Measurements from ENCODE around the gene FGF14.
"Not testable (repeated sequence)": the region's sequence is repeated elsewhere in the genome, so short reads cannot be mapped to it uniquely, and the experiment has no call there.

FGF14 gene

GRCh38 chr13:101837778-101838177, 564.1 kb downstream of the FGF14 start:
- H3K9me3 Mint-ChIP-seq; H3K4me1 Mint-ChIP-seq (ENCODE audit: low read depth); H3K4me3 Mint-ChIP-seq; H3K36me3 Mint-ChIP-seq (ENCODE audit: low read depth); H3K27ac Mint-ChIP-seq; H3K27me3 Mint-ChIP-seq (ENCODE audit: low read depth): not testable (repeated sequence)

DNA sequence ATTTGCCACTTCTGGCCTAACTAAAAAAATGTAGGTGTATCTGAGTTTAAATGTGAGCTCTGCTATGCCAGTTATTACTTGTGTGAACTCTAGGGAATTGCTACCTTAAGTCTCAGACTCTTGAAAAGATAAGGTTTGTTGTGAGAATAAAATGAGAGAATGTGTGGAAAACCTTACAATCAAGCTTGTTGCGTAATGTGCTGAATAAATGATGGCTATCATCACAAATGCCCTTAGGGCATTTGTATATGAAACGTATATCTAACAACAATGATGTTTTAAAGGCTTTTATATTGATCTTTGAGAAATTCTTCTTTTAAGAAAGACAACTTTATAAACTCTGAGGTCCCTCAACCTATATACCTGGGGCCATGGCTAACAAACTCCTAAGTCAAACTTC, 564.6 kb downstream of the FGF14 start:
- H3K36me3 Mint-ChIP-seq (ENCODE audit: low read depth), result no peaks in the 10 kb centered on the region
- H3K4me1 Mint-ChIP-seq (ENCODE audit: low read depth), result no peaks in the 10 kb centered on the region
- no peak overlapping the region for H3K4me3 Mint-ChIP-seq
- H3K27ac Mint-ChIP-seq, result no peak overlapping the region
- H3K9me3 Mint-ChIP-seq, result no peaks in the 10 kb centered on the region
- no peaks in the 10 kb centered on the region for H3K27me3 Mint-ChIP-seq (ENCODE audit: low read depth)

DNA sequence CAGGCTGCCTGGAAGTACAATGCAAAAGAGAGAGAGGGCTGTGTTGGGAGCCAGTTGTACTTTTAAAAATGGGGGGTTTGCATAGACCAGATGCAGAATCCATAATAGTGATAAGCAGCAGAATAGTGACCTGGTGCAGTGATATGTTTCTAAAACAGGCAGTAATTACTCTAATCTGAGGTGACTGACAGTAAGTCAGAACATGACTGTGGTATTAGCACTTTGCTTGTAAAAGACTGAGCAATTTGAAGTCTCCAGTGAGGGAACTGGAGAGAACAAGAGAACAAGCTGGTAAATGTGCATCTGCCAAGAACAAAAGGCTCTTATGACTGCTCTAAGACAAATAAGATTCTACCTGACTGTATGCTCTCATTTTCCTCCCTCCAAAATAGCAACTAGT, 565.9 kb downstream of the FGF14 start:
- no peak overlapping the region for H3K27ac Mint-ChIP-seq
- H3K36me3 Mint-ChIP-seq (ENCODE audit: low read depth), result no peaks in the 10 kb centered on the region
- no peaks in the 10 kb centered on the region for H3K27me3 Mint-ChIP-seq (ENCODE audit: low read depth)
- no peak overlapping the region for H3K4me3 Mint-ChIP-seq
- H3K9me3 Mint-ChIP-seq, result no peaks in the 10 kb centered on the region
- no peaks in the 10 kb centered on the region for H3K4me1 Mint-ChIP-seq (ENCODE audit: low read depth)

- Mint-ChIP-seq H3K27me3 (ENCODE audit: low read depth) (no peaks in the 10 kb centered on the region), H3K9me3 (no peaks in the 10 kb centered on the region), H3K4me3 (no peak overlapping the region), H3K4me1 (ENCODE audit: low read depth) (no peaks in the 10 kb centered on the region), H3K36me3 (ENCODE audit: low read depth) (no peaks in the 10 kb centered on the region), H3K27ac (no peak overlapping the region)
Measured at GRCh38 chr13:101833671-101834070, 568.2 kb downstream of the FGF14 start.

- no peak overlapping the region for H3K4me3 Mint-ChIP-seq
- H3K4me1 Mint-ChIP-seq (ENCODE audit: low read depth), result no peaks in the 10 kb centered on the region
- no peaks in the 10 kb centered on the region for H3K9me3 Mint-ChIP-seq
- no peak overlapping the region for H3K27ac Mint-ChIP-seq
- H3K36me3 Mint-ChIP-seq (ENCODE audit: low read depth), result no peaks in the 10 kb centered on the region
- no peaks in the 10 kb centered on the region for H3K27me3 Mint-ChIP-seq (ENCODE audit: low read depth)
Measured at GRCh38 chr13:101830035-101830434, 571.8 kb downstream of the FGF14 start.

GRCh38 chr13:101829484-101829883, 572.4 kb downstream of the FGF14 start:
- no peaks in the 10 kb centered on the region for H3K36me3 Mint-ChIP-seq (ENCODE audit: low read depth)
- H3K4me1 Mint-ChIP-seq (ENCODE audit: low read depth), result no peaks in the 10 kb centered on the region
- H3K27ac Mint-ChIP-seq, result no peak overlapping the region
- no peaks in the 10 kb centered on the region for H3K9me3 Mint-ChIP-seq
- no peaks in the 10 kb centered on the region for H3K27me3 Mint-ChIP-seq (ENCODE audit: low read depth)
- H3K4me3 Mint-ChIP-seq, result no peak overlapping the region

GRCh38 chr13:101828119-101828518, 573.7 kb downstream of the FGF14 start:
- H3K4me3 Mint-ChIP-seq, result no peak overlapping the region
- no peaks in the 10 kb centered on the region for H3K9me3 Mint-ChIP-seq
- no peaks in the 10 kb centered on the region for H3K4me1 Mint-ChIP-seq (ENCODE audit: low read depth)
- H3K27ac Mint-ChIP-seq, result no peak overlapping the region
- H3K27me3 Mint-ChIP-seq (ENCODE audit: low read depth), result no peaks in the 10 kb centered on the region
- no peaks in the 10 kb centered on the region for H3K36me3 Mint-ChIP-seq (ENCODE audit: low read depth)

- no peaks in the 10 kb centered on the region for H3K27me3 Mint-ChIP-seq (ENCODE audit: low read depth)
- H3K4me1 Mint-ChIP-seq (ENCODE audit: low read depth), result no peaks in the 10 kb centered on the region
- H3K4me3 Mint-ChIP-seq, result no peak overlapping the region
- no peak overlapping the region for H3K27ac Mint-ChIP-seq
- no peaks in the 10 kb centered on the region for H3K9me3 Mint-ChIP-seq
- no peaks in the 10 kb centered on the region for H3K36me3 Mint-ChIP-seq (ENCODE audit: low read depth)
Measured at GRCh38 chr13:101817898-101818297, 584.0 kb downstream of the FGF14 start.

- Mint-ChIP-seq H3K4me3 (no peak overlapping the region), H3K27ac (no peak overlapping the region), H3K4me1 (ENCODE audit: low read depth) (no peaks in the 10 kb centered on the region), H3K36me3 (ENCODE audit: low read depth) (no peaks in the 10 kb centered on the region), H3K27me3 (ENCODE audit: low read depth) (no peaks in the 10 kb centered on the region), H3K9me3 (no peaks in the 10 kb centered on the region)
Measured at GRCh38 chr13:101811881-101812280, 590.0 kb downstream of the FGF14 start.

DNA sequence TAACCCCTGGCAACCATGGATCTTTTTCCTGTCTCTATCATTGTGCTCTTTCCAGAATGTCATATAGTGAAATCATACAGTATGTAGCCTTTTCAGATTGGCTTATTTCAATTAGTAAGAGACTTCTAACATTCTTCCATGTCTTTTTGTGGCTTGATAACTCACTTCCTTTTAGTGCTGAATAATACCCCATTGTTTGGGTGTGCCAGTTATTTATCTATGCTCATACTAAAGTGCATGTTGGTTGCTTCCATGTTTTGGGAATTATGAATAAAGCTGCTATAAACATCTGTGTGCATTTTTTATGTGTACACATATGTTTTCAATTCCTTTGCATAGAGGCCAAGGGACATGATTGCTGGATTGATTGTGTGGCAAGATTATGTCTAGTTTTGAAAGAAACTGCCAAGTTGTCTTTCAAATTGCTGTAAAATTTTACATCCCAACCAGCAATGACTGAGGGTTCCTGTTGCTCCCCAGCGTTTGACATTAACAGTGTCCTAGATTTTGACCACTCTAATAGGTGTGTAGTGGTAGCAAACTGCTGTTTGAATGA, 590.5 kb downstream of the FGF14 start:
- no peak overlapping the region for H3K4me3 Mint-ChIP-seq
- H3K27me3 Mint-ChIP-seq (ENCODE audit: low read depth), result no peaks in the 10 kb centered on the region
- no peaks in the 10 kb centered on the region for H3K4me1 Mint-ChIP-seq (ENCODE audit: low read depth)
- H3K9me3 Mint-ChIP-seq, result no peaks in the 10 kb centered on the region
- no peak overlapping the region for H3K27ac Mint-ChIP-seq
- no peaks in the 10 kb centered on the region for H3K36me3 Mint-ChIP-seq (ENCODE audit: low read depth)

DNA sequence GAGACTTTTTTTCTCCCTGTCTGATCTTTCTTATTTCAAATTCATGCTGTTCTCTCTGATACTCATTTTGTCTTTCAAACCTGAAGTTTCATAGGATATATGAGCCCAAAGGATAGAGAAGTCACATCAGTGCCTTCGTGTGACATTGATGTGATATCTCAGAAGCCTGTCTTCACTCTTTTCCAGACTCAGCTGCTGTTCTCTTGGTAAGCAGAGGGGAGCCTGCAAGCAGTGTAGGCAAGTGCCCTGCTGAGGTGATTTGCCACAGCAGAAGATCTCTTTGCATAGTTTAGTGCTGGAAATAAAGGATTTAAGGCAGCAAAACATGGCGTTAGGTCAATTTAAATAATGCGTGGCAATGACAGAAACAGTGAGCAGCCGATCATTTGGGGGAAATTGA, 602.7 kb downstream of the FGF14 start:
- Mint-ChIP-seq H3K4me1 (ENCODE audit: low read depth) (no peaks in the 10 kb centered on the region), H3K36me3 (ENCODE audit: low read depth) (no peaks in the 10 kb centered on the region), H3K9me3 (no peaks in the 10 kb centered on the region), H3K27ac (no peak overlapping the region), H3K4me3 (no peak overlapping the region), H3K27me3 (ENCODE audit: low read depth) (no peaks in the 10 kb centered on the region)

DNA sequence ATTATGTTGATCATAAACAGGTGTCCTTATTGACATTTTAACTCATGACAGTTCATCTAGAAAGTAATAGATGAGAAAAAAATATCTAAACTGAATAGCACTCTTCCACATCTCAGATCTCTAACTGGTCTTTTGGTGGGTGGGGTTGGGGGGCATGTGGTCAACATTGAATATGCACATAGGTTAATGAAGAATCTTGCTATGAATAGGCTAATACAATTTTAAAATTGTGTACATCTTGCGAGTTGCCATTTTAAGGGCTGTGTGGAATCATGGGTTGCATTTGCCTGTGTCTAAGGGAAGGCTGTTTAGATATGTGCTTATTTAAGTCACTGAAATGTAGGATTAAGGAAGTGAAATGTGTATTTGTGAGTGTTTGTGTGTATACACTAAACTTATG, 603.4 kb downstream of the FGF14 start:
- no peaks in the 10 kb centered on the region for H3K27me3 Mint-ChIP-seq (ENCODE audit: low read depth)
- H3K4me1 Mint-ChIP-seq (ENCODE audit: low read depth), result no peaks in the 10 kb centered on the region
- no peaks in the 10 kb centered on the region for H3K36me3 Mint-ChIP-seq (ENCODE audit: low read depth)
- no peak overlapping the region for H3K4me3 Mint-ChIP-seq
- H3K9me3 Mint-ChIP-seq, result no peaks in the 10 kb centered on the region
- H3K27ac Mint-ChIP-seq, result no peak overlapping the region

DNA sequence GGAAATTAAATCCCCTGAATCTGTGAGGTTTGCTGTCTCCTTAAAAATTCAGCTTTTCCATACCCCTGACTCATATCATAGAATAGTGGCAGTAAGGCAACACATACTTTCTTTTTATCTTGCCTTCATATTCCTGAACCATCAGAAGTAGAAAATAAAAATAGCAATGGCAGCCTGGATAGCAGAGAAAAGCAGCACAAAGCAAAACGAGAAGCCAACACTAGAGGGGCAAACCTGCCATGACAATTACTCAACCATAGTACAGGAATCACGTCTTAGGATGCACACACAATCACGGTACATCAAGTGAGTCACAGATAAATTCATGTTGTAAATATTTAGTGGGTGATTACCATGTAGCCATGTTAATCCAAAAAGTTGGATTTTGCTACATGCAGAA, 606.4 kb downstream of the FGF14 start:
- Mint-ChIP-seq H3K36me3 (ENCODE audit: low read depth) (no peaks in the 10 kb centered on the region), H3K9me3 (no peaks in the 10 kb centered on the region), H3K4me1 (ENCODE audit: low read depth) (no peaks in the 10 kb centered on the region), H3K27ac (no peak overlapping the region), H3K4me3 (no peak overlapping the region), H3K27me3 (ENCODE audit: low read depth) (no peaks in the 10 kb centered on the region)

DNA sequence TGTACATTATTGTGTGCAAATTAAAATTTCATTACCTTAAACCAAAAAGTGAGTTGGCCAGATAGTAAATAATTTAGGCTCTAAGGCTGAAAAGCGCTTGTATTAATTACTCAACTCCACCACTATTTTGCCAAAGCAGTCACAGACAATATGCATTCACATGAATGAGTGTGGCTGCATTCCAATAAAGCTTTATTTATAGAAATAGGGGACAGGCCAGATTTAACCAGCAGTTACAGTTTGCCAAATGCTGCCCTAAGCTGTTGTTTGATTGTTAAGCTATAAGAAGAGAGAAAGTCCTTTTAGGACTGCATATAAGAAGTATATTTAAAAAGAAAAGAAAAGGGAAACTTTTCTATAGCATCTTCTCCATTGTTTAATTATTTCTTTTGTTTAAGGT, 606.8 kb downstream of the FGF14 start:
- Mint-ChIP-seq H3K4me3 (no peak overlapping the region), H3K9me3 (no peaks in the 10 kb centered on the region), H3K27ac (no peak overlapping the region), H3K4me1 (ENCODE audit: low read depth) (no peaks in the 10 kb centered on the region), H3K36me3 (ENCODE audit: low read depth) (no peaks in the 10 kb centered on the region), H3K27me3 (ENCODE audit: low read depth) (no peaks in the 10 kb centered on the region)

- Mint-ChIP-seq H3K36me3 (ENCODE audit: low read depth) (no peaks in the 10 kb centered on the region), H3K4me1 (ENCODE audit: low read depth) (no peaks in the 10 kb centered on the region), H3K27ac (no peak overlapping the region), H3K4me3 (no peak overlapping the region), H3K27me3 (ENCODE audit: low read depth) (no peaks in the 10 kb centered on the region), H3K9me3 (no peaks in the 10 kb centered on the region)
Measured at GRCh38 chr13:101792189-101792588, 609.7 kb downstream of the FGF14 start.

DNA sequence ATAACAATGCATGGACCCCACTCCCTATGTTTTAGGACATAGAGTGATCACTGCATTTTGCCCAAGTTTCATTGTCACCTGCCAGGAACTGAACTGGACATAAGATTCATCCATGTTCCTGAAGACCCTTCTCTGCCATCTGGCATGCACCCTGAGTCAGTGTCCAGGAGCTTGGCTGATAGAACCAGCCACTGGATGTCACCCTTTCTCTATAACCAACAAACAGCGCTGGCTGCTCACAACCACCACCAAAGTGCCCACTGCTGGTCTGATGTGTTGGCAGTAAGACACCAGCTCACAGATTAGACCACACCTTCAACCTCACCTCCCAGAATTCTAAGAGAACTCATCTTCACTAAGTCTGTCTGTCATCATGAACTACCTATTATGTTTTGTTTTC, 616.0 kb downstream of the FGF14 start:
- H3K27me3 Mint-ChIP-seq (ENCODE audit: low read depth), result no peaks in the 10 kb centered on the region
- H3K4me1 Mint-ChIP-seq (ENCODE audit: low read depth), result no peaks in the 10 kb centered on the region
- no peak overlapping the region for H3K4me3 Mint-ChIP-seq

More for the DNA sequence above, 616.0 kb downstream of the FGF14 start:
- Mint-ChIP-seq H3K9me3 (no peaks in the 10 kb centered on the region), H3K27ac (no peak overlapping the region), H3K36me3 (ENCODE audit: low read depth) (no peaks in the 10 kb centered on the region)
